Body of pancreas (tissue), 4 donors: ENCODE data around the gene B4GAT1. TPM values are rescaled to one million over a fixed set of nuclear protein-coding genes. Genes with fewer than 3 reads are reported as not detected.

Experiments
- ATAC-seq: fragments of 150-250 bp; one replicate; pipeline ENCODE4 v1.9.1; 2016
- DNase-seq, 4 donors: peaks; one replicate each; pipeline ENCODE4 v3.0.0-alpha.2; 2019
- H3K27ac ChIP-seq, 4 donors: fragments of 200-600 bp; sonication (generic); 1 replicate in 3 of 4; 2 replicates in 1 of 4; pipeline versions ENCODE4 v1.5.1 to v1.6.1; 2016 to 2019; ENCODE audit warnings: mild to moderate bottlenecking in 1 of 4, mixed read lengths in 1 of 4, moderate library complexity in 1 of 4
- H3K27me3 ChIP-seq, 2 donors: fragments of 200-600 bp; sonication (generic); one replicate each; pipeline ENCODE4 v1.6.0; 2016; ENCODE audit warnings: mild to moderate bottlenecking in 1 of 2
- H3K36me3 ChIP-seq, 2 donors: fragments of 200-600 bp; sonication (generic); replicated peaks in 1 of 2; 2 replicates each; pipeline ENCODE4 v1.5.1; 2016; ENCODE audit warnings: low read depth in 2 of 2; ENCODE audit not compliant: insufficient read depth in 1 of 2
- H3K4me1 ChIP-seq: fragments of 200-600 bp; sonication (generic); one replicate; pipeline ENCODE4 v1.6.0; 2016
- H3K4me3 ChIP-seq, 2 donors: fragments of 200-600 bp; sonication (generic); 1 replicate in 1 of 2; 2 replicates in 1 of 2; pipeline ENCODE4 v1.5.1; 2016 to 2019
- H3K9me3 ChIP-seq, 3 donors: fragments of 200-600 bp; sonication (generic); 1 replicate in 2 of 3; 2 replicates in 1 of 3; pipeline ENCODE4 v1.5.1; 2016
- POLR2A ChIP-seq, 3 donors: fragments of 450-650 bp; IDR thresholded peaks; one replicate each; pipeline ENCODE4 v1.6.1; 2016; ENCODE audit warnings: antibody characterized with exemption in 3 of 3, mild to moderate bottlenecking in 2 of 3
- WGBS, 2 donors: methylation state at CpG; one replicate each; pipeline ENCODE4 v1.1.5; 2017; 5-methylcytosine and 5-hydroxymethylcytosine counted together
- intact Hi-C: fragments of 100-400 bp; cut with DNase I; formaldehyde crosslinking; loops from one replicate; pipeline ENCODE4 v1.15.1; 2023
- total RNA-seq, 2 donors: library from RNA; depleted of rRNA; stranded (reverse); fragments of >200 nt; gene quantifications; one replicate each; pipeline ENCODE4 v1.1.0, GENCODE V29; 2016
- TF ChIP-seq, protein P1 (sequence below), 7 experiments: fragments of 450-650 bp in 4 of 7; fragments of 200-600 bp in 3 of 7; sonication (generic) in 3 of 7; IDR thresholded peaks; one replicate each; pipeline ENCODE4 v1.5.1; 2016 to 2019; ENCODE audit warnings: antibody characterized with exemption in 7 of 7

Gene B4GAT1
- total RNA-seq, 2 donors from 2014 or later = 17.8 to 20.8 TPM

DNA sequence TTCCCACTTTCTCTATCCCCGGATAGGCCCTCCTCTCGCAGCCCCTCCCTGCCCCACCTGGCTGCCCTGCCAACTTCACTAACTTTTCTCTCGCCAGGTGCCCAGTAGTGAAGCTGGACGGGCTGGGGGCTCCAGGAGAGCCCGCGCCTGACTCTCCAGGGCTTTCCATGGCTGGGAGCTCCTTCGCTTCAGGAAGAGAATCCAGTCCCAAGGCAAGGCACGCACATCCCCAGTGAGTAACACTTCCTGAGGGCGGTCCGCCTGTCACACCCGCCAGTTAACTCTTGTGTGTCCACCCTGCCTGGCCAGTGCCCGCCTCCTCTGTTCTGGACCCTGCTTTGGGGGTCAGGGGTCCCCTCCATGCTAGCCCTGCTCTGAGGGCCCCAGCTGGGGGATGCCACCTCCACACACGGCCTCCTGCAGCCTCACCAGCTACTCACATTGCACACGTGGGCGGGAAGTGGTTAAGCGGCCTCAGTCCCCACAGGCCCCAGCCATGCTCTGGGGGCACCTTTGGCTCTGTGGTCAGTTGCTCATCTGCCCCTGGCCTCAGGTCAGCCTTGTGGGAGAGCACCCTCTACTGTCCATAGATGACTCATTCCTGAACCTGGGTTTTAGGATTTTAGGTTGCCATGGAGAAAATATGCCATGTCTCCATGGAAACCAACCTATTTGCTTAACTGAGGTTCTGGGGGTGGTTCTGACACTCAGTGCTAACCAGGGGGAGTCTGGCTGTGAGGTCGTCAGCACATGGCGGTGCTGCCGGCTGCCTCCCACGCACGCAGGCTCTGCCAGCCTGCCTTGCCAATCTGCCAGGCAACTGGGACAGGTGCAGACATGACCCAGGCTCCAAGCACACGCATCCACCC, 11.0 kb downstream of the B4GAT1 start, which contains the start of gene RIN1:
TSS of gene RIN1 (minus strand) at position 201 of the 869 bp plus-strand sequence. CDS start at position 169, 32 bp downstream.
- DNase-seq = peak; percentile 56 to 75 (median 65)
- H3K4me3 ChIP-seq = peak within 1 kb of the TSS in 1 of 2 donors; percentile 18
- peak in 2 of 3 donors; percentile 45 to 52 for TF ChIP-seq POLR2A (IDR thresholded peaks at IDR 0.05)
- TF ChIP-seq, protein P1, sequence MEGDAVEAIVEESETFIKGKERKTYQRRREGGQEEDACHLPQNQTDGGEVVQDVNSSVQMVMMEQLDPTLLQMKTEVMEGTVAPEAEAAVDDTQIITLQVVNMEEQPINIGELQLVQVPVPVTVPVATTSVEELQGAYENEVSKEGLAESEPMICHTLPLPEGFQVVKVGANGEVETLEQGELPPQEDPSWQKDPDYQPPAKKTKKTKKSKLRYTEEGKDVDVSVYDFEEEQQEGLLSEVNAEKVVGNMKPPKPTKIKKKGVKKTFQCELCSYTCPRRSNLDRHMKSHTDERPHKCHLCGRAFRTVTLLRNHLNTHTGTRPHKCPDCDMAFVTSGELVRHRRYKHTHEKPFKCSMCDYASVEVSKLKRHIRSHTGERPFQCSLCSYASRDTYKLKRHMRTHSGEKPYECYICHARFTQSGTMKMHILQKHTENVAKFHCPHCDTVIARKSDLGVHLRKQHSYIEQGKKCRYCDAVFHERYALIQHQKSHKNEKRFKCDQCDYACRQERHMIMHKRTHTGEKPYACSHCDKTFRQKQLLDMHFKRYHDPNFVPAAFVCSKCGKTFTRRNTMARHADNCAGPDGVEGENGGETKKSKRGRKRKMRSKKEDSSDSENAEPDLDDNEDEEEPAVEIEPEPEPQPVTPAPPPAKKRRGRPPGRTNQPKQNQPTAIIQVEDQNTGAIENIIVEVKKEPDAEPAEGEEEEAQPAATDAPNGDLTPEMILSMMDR (IDR thresholded peaks at IDR 0.05) = peak in 4 of 7 experiments; percentile 25 to 38 (median 32)
- 3 to 4% methylated on average over 9 to 21 of the region's 22 CpGs for WGBS, 2 donors
- peaks cover 1 to 13% of the 10 kb centered on the region in 2 donors for H3K36me3 ChIP-seq
- H3K4me1 ChIP-seq = peaks cover 30% of the 10 kb centered on the region
- no peaks in the 10 kb centered on the region for H3K27me3 ChIP-seq
- H3K27ac ChIP-seq = peak within 1 kb of the TSS in 3 of 4 donors; percentile 31 to 74 (median 69)
- H3K9me3 ChIP-seq = no peaks in the 10 kb centered on the region
- intact Hi-C loops = no loop called here
- peak; percentile 72 for ATAC-seq

DNA sequence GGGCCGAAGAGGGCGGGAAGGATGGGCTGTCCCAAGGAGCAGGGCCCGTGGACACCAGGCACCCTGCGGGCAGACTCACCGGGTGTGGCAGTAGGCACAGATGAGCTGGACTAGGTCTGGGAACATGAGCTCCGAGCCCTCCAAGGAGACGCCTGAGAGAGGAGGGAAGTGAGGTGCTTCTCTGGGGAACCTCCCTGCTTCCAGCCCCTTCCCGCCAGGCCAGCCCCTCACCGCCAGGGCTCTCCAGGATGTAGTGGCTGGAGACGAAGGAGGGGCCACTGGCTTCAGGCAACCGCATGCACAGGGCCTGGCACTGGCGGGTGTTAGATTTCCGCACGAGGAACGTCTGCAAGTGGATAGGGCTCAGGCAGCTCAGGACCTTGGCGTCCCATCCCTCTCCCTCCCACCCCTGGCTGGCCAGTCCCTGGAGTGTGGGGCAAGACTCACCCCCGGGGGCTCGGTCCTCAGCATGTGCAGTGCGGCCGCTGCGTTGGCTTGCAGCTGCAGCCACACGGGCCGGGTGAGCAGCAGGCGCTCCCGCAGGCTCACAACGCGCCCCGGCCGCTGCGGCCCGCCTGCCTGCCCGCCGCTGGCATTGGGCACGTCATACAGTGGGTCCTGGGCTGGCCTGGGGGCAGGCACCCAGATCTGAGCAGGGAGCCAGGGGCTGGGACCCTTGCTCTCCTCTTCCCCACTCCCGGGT, 11.7 kb downstream of the B4GAT1 start:
- H3K27me3 ChIP-seq = no peaks in the 10 kb centered on the region
- WGBS, 2 donors = 20 to 21% methylated on average over 20 to 33 of the region's 35 CpGs
- DNase-seq = no peak
- H3K36me3 ChIP-seq = peaks cover 0 to 6% of the 10 kb centered on the region in 2 donors
- H3K4me1 ChIP-seq = peaks cover 30% of the 10 kb centered on the region
- peak; percentile 29 for ATAC-seq
- peak overlapping the region in 1 of 2 donors; percentile 18 for H3K4me3 ChIP-seq
- TF ChIP-seq, protein P1 (IDR thresholded peaks at IDR 0.05) = no peak
- TF ChIP-seq POLR2A (IDR thresholded peaks at IDR 0.05) = no peak
- no peaks in the 10 kb centered on the region for H3K9me3 ChIP-seq
- H3K27ac ChIP-seq = peak overlapping the region in 3 of 4 donors; percentile 31 to 74 (median 69)
- intact Hi-C loops = no loop called here

DNA sequence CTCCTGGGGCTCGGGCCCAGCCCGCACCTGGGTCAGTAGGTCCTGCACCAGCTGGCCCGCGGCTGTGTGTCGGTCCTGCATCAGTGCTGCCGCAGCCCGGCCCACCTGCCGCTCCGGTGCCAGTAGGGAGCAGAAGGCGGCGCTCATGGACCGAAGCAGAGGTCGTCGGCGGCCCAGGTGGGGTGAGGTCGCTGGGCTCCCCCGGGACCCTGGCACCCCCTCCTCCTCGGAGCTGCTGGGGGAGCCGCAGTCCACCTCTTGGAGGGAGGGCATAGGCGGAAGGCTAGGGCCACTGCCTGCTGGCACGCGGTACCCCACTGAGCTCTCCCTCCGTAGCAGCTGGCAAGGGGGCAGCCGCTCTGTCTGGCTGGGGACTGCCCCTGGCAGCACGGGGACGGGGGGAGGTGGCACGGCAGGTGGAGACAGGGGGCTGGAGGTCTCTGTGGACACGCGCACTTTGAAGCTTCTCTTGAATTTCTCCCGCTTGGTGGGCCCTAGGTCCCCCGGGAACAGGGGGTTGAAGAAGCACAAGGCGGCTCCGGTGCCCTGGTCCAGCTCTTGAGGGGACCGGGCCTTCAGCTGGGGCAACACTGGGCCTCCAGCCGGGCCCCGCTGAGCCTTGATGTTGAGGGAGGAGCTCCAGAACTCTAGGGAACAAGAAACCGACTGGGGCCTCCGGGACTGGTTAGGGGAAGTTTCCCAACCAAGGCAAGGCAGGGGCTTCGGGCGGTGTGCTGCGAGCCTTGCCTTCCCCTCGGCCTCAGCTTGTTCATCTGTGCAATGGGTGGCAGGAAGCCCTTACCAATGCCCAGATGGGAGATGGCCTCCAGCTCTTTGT, 12.6 kb downstream of the B4GAT1 start:
- Histone ChIP-seq H3K27me3 (no peaks in the 10 kb centered on the region), H3K4me1 (peaks cover 30% of the 10 kb centered on the region), H3K27ac (no peak overlapping the region), H3K4me3 (no peak overlapping the region), H3K9me3 (no peaks in the 10 kb centered on the region), H3K36me3 (peaks cover 0 to 2% of the 10 kb centered on the region in 2 donors)
- TF ChIP-seq, protein P1 (IDR thresholded peaks at IDR 0.05) = no peak
- no peak for TF ChIP-seq POLR2A (IDR thresholded peaks at IDR 0.05)
- intact Hi-C loops = no loop called here
- DNase-seq = no peak
- no peak for ATAC-seq
- WGBS, 2 donors = 78 to 94% methylated on average over 9 to 25 of the region's 42 CpGs

DNA sequence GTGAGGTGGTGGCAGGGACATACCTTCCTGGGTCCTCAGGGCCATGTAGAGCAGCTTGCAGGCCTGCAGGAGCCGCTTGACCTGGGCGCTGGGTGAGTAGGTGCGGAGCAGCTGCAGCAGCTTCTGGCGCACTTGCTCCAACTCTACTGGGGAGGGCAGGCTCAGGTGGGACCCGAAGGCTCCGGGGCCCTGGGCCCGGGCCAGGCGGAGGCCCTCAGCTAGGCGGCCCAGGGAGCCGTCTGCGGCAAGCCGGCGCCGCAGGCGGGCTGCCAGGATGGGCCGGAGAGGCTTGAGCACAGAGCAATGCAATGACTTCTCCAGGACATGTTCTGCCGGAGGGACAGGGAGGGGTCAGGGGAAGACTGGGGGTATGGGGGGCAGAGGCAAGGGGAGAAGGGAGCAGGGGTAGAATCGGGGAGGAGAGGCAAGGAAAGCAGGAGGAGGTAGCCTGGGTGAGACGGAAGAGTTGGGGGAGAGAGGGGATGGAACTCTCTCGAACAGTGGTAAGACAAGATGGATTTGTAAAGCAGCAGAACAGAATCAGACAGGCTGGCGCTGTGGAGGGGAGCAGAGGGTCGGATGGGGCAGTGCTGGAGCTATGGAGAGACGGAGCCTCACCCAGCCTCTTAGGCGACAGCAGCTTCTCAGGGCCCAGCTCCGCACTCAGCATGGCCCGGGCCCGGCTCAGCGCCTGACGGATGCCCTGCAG, 13.4 kb downstream of the B4GAT1 start:
- Histone ChIP-seq H3K27ac (no peak overlapping the region), H3K4me3 (no peak overlapping the region), H3K27me3 (no peaks in the 10 kb centered on the region), H3K4me1 (peaks cover 30% of the 10 kb centered on the region), H3K9me3 (no peaks in the 10 kb centered on the region), H3K36me3 (peaks cover 0 to 2% of the 10 kb centered on the region in 2 donors)
- intact Hi-C loops = no loop called here
- no peak for ATAC-seq
- TF ChIP-seq, protein P1 (IDR thresholded peaks at IDR 0.05) = no peak
- TF ChIP-seq POLR2A (IDR thresholded peaks at IDR 0.05) = no peak
- WGBS, 2 donors = 84 to 96% methylated on average over 9 to 27 of the region's 29 CpGs
- DNase-seq = no peak
